ENCODE results near the gene NYNRIN.

NYNRIN gene

DNA sequence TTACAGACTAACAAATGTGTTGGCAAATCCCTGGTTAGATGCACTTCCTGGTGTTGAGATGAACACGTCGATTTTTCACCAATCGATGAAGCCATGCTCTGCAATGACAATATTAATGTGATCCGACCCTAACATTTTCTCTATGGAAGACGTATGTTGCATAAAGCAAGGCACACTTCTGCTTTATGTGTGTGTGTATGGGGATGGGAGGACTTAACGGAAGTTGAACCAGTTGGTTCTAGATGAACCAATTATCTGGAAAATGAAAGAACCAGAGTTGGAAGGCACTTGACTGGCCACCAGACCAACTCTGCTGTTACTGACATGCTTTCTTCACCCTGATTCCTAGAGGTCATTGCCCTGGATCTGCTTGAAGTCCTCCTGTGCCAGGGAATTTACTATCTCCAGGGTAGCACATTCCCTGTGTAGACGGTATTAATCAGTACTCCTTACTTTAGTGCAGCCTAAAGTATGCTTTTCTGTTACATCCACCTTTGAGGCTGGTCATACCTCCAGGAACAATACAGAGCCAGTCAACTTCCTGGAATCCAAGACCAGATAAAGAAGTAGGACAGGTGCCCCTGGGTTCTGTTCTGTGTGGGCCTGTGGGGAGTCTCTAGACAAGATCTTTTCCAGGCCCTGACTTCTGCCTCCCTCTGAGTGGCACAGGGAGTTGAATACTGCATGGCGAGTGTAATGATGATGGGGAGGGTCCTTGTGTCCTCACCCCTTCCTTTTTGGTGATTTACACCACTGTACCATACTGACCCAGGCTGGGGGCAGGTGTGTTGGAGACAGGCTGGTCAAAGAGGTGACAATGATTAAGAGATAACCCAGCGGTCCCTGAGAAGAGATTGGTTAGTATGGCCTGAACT, 39.7 kb downstream of the NYNRIN start:
- H3K18ac ChIP-seq (ENCODE audit: low read length) = no peak overlapping the region
- WGBS, 2 donors (ENCODE audit: extremely low coverage in 2 of 2, insufficient read length in 2 of 2, insufficient replicate concordance in 1 of 2) = no CpG with 5 or more reads among the region's 9 CpGs

GRCh38 chr14:24439257-24439656, 40.5 kb downstream of the NYNRIN start:
- H2BK12ac ChIP-seq (ENCODE audit: low read length) = no peak overlapping the region
- no peak overlapping the region for H3K18ac ChIP-seq (ENCODE audit: low read length)
- no peak overlapping the region for H3K23ac ChIP-seq (ENCODE audit: low read depth, low read length, poor library complexity)
- H3K36me3 ChIP-seq (replicated peaks in 1 of 2; ENCODE audit: control insufficient read depth in 2 of 2, insufficient read depth in 2 of 2, low read length in 2 of 2) = peaks cover 28 to 58% of the 10 kb centered on the region in 2 donors
- no peak overlapping the region for H2BK5ac ChIP-seq (ENCODE audit: low read length)
- no peak for DNase-seq (ENCODE audit: low spot score)
- H2AFZ ChIP-seq (ENCODE audit: low read length) = no peak overlapping the region
- H4K8ac ChIP-seq (ENCODE audit: low read depth, low read length) = no peak overlapping the region
- H3K4me3 ChIP-seq (ENCODE audit: low read length in 2 of 2) = no peak overlapping the region
- WGBS, 2 donors (ENCODE audit: extremely low coverage in 2 of 2, insufficient read length in 2 of 2, insufficient replicate concordance in 1 of 2) = no CpG with 5 or more reads among the region's 1 CpG
- no peak overlapping the region for H2AK5ac ChIP-seq (ENCODE audit: low read depth, low read length)
- no peak overlapping the region for H3K4me2 ChIP-seq (ENCODE audit: insufficient read depth, low read length, poor library complexity, severe bottlenecking)
- no peaks in the 10 kb centered on the region for H3K79me1 ChIP-seq (ENCODE audit: low read depth, low read length)
- H2BK120ac ChIP-seq (ENCODE audit: low read depth, low read length) = no peak overlapping the region
- H3K14ac ChIP-seq (ENCODE audit: low read length) = no peak overlapping the region
- no peak overlapping the region for H3K27ac ChIP-seq (replicated peaks; ENCODE audit: low read length)
- H3K4ac ChIP-seq (ENCODE audit: low read length) = no peak overlapping the region
- H3K9me3 ChIP-seq (replicated peaks in 1 of 2; ENCODE audit: control insufficient read depth in 2 of 2, insufficient read depth in 1 of 2, low read depth in 1 of 2, low read length in 2 of 2) = no peaks in the 10 kb centered on the region
- peaks cover 3 to 11% of the 10 kb centered on the region in 2 donors for H3K4me1 ChIP-seq (ENCODE audit: control insufficient read depth in 2 of 2, insufficient read depth in 1 of 2, low read depth in 1 of 2, low read length in 2 of 2)
- no peaks in the 10 kb centered on the region for H3K27me3 ChIP-seq (ENCODE audit: control insufficient read depth in 3 of 3, insufficient read depth in 3 of 3, low read depth in 1 of 3, low read length in 3 of 3)
- no peak overlapping the region for H4K91ac ChIP-seq (ENCODE audit: low read depth, low read length, poor library complexity)
- H2BK15ac ChIP-seq (ENCODE audit: low read length) = no peak overlapping the region
- H3K9ac ChIP-seq (ENCODE audit: low read depth, low read length, poor library complexity) = no peak overlapping the region

More for the DNA sequence above, 39.7 kb downstream of the NYNRIN start:
- H3K23ac ChIP-seq (ENCODE audit: low read depth, low read length, poor library complexity) = no peak overlapping the region
- H3K14ac ChIP-seq (ENCODE audit: low read length) = no peak overlapping the region
- no peak overlapping the region for H3K4ac ChIP-seq (ENCODE audit: low read length)
- H3K27ac ChIP-seq (replicated peaks; ENCODE audit: low read length) = no peak overlapping the region
- no peaks in the 10 kb centered on the region for H3K79me1 ChIP-seq (ENCODE audit: low read depth, low read length)
- H4K91ac ChIP-seq (ENCODE audit: low read depth, low read length, poor library complexity) = no peak overlapping the region
- H3K9ac ChIP-seq (ENCODE audit: low read depth, low read length, poor library complexity) = peak overlapping the region; percentile 26
- no peak overlapping the region for H2AK5ac ChIP-seq (ENCODE audit: low read depth, low read length)
- no peak overlapping the region for H2BK12ac ChIP-seq (ENCODE audit: low read length)
- H2BK15ac ChIP-seq (ENCODE audit: low read length) = no peak overlapping the region
- H3K36me3 ChIP-seq (replicated peaks in 1 of 2; ENCODE audit: control insufficient read depth in 2 of 2, insufficient read depth in 2 of 2, low read length in 2 of 2) = peaks cover 30 to 64% of the 10 kb centered on the region in 2 donors
- H3K4me1 ChIP-seq (ENCODE audit: control insufficient read depth in 2 of 2, insufficient read depth in 1 of 2, low read depth in 1 of 2, low read length in 2 of 2) = peaks cover 3 to 9% of the 10 kb centered on the region in 2 donors
- no peak overlapping the region for H2AFZ ChIP-seq (ENCODE audit: low read length)
- no peak overlapping the region for H2BK5ac ChIP-seq (ENCODE audit: low read length)
- no peak overlapping the region for H4K8ac ChIP-seq (ENCODE audit: low read depth, low read length)
- no peaks in the 10 kb centered on the region for H3K9me3 ChIP-seq (replicated peaks in 1 of 2; ENCODE audit: control insufficient read depth in 2 of 2, insufficient read depth in 1 of 2, low read depth in 1 of 2, low read length in 2 of 2)
- no peak overlapping the region for H2BK120ac ChIP-seq (ENCODE audit: low read depth, low read length)
- H3K4me2 ChIP-seq (ENCODE audit: insufficient read depth, low read length, poor library complexity, severe bottlenecking) = no peak overlapping the region
- DNase-seq (ENCODE audit: low spot score) = no peak
- H3K27me3 ChIP-seq (ENCODE audit: control insufficient read depth in 3 of 3, insufficient read depth in 3 of 3, low read depth in 1 of 3, low read length in 3 of 3) = no peaks in the 10 kb centered on the region
- no peak overlapping the region for H3K4me3 ChIP-seq (ENCODE audit: low read length in 2 of 2)

- H2AFZ ChIP-seq (ENCODE audit: low read length) = no peak overlapping the region
- H2BK12ac ChIP-seq (ENCODE audit: low read length) = no peak overlapping the region
- no CpG with 5 or more reads among the region's 15 CpGs for WGBS, 2 donors (ENCODE audit: extremely low coverage in 2 of 2, insufficient read length in 2 of 2, insufficient replicate concordance in 1 of 2)
- no peak overlapping the region for H2AK5ac ChIP-seq (ENCODE audit: low read depth, low read length)
- no peak overlapping the region for H3K4me3 ChIP-seq (ENCODE audit: low read length in 2 of 2)
- H3K14ac ChIP-seq (ENCODE audit: low read length) = no peak overlapping the region
- no peaks in the 10 kb centered on the region for H3K9me3 ChIP-seq (replicated peaks in 1 of 2; ENCODE audit: control insufficient read depth in 2 of 2, insufficient read depth in 1 of 2, low read depth in 1 of 2, low read length in 2 of 2)
- H3K18ac ChIP-seq (ENCODE audit: low read length) = no peak overlapping the region
- H4K91ac ChIP-seq (ENCODE audit: low read depth, low read length, poor library complexity) = no peak overlapping the region
- no peak overlapping the region for H3K9ac ChIP-seq (ENCODE audit: low read depth, low read length, poor library complexity)
- no peak overlapping the region for H2BK15ac ChIP-seq (ENCODE audit: low read length)
- H4K8ac ChIP-seq (ENCODE audit: low read depth, low read length) = no peak overlapping the region
- no peaks in the 10 kb centered on the region for H3K27me3 ChIP-seq (ENCODE audit: control insufficient read depth in 3 of 3, insufficient read depth in 3 of 3, low read depth in 1 of 3, low read length in 3 of 3)
- peaks cover 28 to 65% of the 10 kb centered on the region in 2 donors for H3K36me3 ChIP-seq (replicated peaks in 1 of 2; ENCODE audit: control insufficient read depth in 2 of 2, insufficient read depth in 2 of 2, low read length in 2 of 2)
- H3K4me2 ChIP-seq (ENCODE audit: insufficient read depth, low read length, poor library complexity, severe bottlenecking) = no peak overlapping the region
- no peak overlapping the region for H2BK120ac ChIP-seq (ENCODE audit: low read depth, low read length)
- H3K4me1 ChIP-seq (ENCODE audit: control insufficient read depth in 2 of 2, insufficient read depth in 1 of 2, low read depth in 1 of 2, low read length in 2 of 2) = peaks cover 3 to 11% of the 10 kb centered on the region in 2 donors
- H2BK5ac ChIP-seq (ENCODE audit: low read length) = no peak overlapping the region
- H3K27ac ChIP-seq (replicated peaks; ENCODE audit: low read length) = no peak overlapping the region
- DNase-seq (ENCODE audit: low spot score) = no peak
- no peaks in the 10 kb centered on the region for H3K79me1 ChIP-seq (ENCODE audit: low read depth, low read length)
- H3K23ac ChIP-seq (ENCODE audit: low read depth, low read length, poor library complexity) = peak overlapping the region; percentile 25
- no peak overlapping the region for H3K4ac ChIP-seq (ENCODE audit: low read length)
Observed at GRCh38 chr14:24439830-24440605, 41.2 kb downstream of the NYNRIN start.
